ENCODE measurements around the gene BCKDHB. TPM values are rescaled to one million over a fixed set of nuclear protein-coding genes. Genes with fewer than 3 reads are reported as not detected.

Gene BCKDHB
- total RNA-seq, 1 donor from 2014 or later, result 15.0 TPM

GRCh38 chr6:80217794-80218193 is 111.3 kb downstream of the BCKDHB start:
- no peaks in the 10 kb centered on the region for H3K27me3 ChIP-seq (ENCODE audit: control insufficient read depth, insufficient read depth, low read length)
- FAIRE-seq (no peak), DNase-seq (ENCODE audit: low read depth) (no peak)
- no peaks in the 10 kb centered on the region for H3K36me3 ChIP-seq (ENCODE audit: control insufficient read depth, insufficient read depth, low read length)
- TF ChIP-seq CTCF (IDR thresholded peaks at IDR 0.05; ENCODE audit: insufficient read depth, low read length, severe bottlenecking), result no peak
- H3K4me3 ChIP-seq (ENCODE audit: low read depth, low read length), result no peak overlapping the region

- DNase-seq (ENCODE audit: low read depth), result no peak
- no peaks in the 10 kb centered on the region for H3K36me3 ChIP-seq (ENCODE audit: control insufficient read depth, insufficient read depth, low read length)
- no peak for FAIRE-seq
- no peak for TF ChIP-seq CTCF (IDR thresholded peaks at IDR 0.05; ENCODE audit: insufficient read depth, low read length, severe bottlenecking)
- no peaks in the 10 kb centered on the region for H3K27me3 ChIP-seq (ENCODE audit: control insufficient read depth, insufficient read depth, low read length)
- no peak overlapping the region for H3K4me3 ChIP-seq (ENCODE audit: low read depth, low read length)
These were observed 117.3 kb downstream of the BCKDHB start for GRCh38 chr6:80223743-80224212.

GRCh38 chr6:80226151-80226550 is 119.7 kb downstream of the BCKDHB start:
- no peak overlapping the region for H3K4me3 ChIP-seq (ENCODE audit: low read depth, low read length)
- DNase-seq (ENCODE audit: low read depth), result no peak
- no peak for TF ChIP-seq CTCF (IDR thresholded peaks at IDR 0.05; ENCODE audit: insufficient read depth, low read length, severe bottlenecking)
- FAIRE-seq, result no peak
- no peaks in the 10 kb centered on the region for H3K36me3 ChIP-seq (ENCODE audit: control insufficient read depth, insufficient read depth, low read length)
- no peaks in the 10 kb centered on the region for H3K27me3 ChIP-seq (ENCODE audit: control insufficient read depth, insufficient read depth, low read length)

GRCh38 chr6:80226699-80227098 is 120.2 kb downstream of the BCKDHB start:
- Histone ChIP-seq H3K4me3 (ENCODE audit: low read depth, low read length) (no peak overlapping the region), H3K36me3 (ENCODE audit: control insufficient read depth, insufficient read depth, low read length) (no peaks in the 10 kb centered on the region), H3K27me3 (ENCODE audit: control insufficient read depth, insufficient read depth, low read length) (no peaks in the 10 kb centered on the region)
- no peak for DNase-seq (ENCODE audit: low read depth)
- no peak for FAIRE-seq
- no peak for TF ChIP-seq CTCF (IDR thresholded peaks at IDR 0.05; ENCODE audit: insufficient read depth, low read length, severe bottlenecking)

- Histone ChIP-seq H3K27me3 (ENCODE audit: control insufficient read depth, insufficient read depth, low read length) (no peaks in the 10 kb centered on the region), H3K4me3 (ENCODE audit: low read depth, low read length) (no peak overlapping the region), H3K36me3 (ENCODE audit: control insufficient read depth, insufficient read depth, low read length) (no peaks in the 10 kb centered on the region)
- DNase-seq (ENCODE audit: low read depth), result no peak
- no peak for TF ChIP-seq CTCF (IDR thresholded peaks at IDR 0.05; ENCODE audit: insufficient read depth, low read length, severe bottlenecking)
- no peak for FAIRE-seq
These were observed 121.2 kb downstream of the BCKDHB start for GRCh38 chr6:80227545-80228105.

- no peak for DNase-seq (ENCODE audit: low read depth)
- no peak overlapping the region for H3K4me3 ChIP-seq (ENCODE audit: low read depth, low read length)
- H3K36me3 ChIP-seq (ENCODE audit: control insufficient read depth, insufficient read depth, low read length), result no peaks in the 10 kb centered on the region
- H3K27me3 ChIP-seq (ENCODE audit: control insufficient read depth, insufficient read depth, low read length), result no peaks in the 10 kb centered on the region
- no peak for TF ChIP-seq CTCF (IDR thresholded peaks at IDR 0.05; ENCODE audit: insufficient read depth, low read length, severe bottlenecking)
- no peak for FAIRE-seq
These were observed 126.8 kb downstream of the BCKDHB start for GRCh38 chr6:80233262-80233661.

All from bronchial epithelial cell (primary cell).